Measurements from ENCODE around the gene TMEM132A.
"Not testable (repeated sequence)": the region's sequence is repeated elsewhere in the genome, so short reads cannot be mapped to it uniquely, and the experiment has no call there.

The TMEM132A gene

GRCh38 chr11:60906132-60906972 is 17.9 kb upstream of the TMEM132A start, which contains the start of gene PRPF19:
PRPF19 (minus strand) TSS chr11:60906585; CDS start chr11:60906382, 203 bp downstream.
- peak; percentile 94 to 98 for DNase-seq (ENCODE audit: low read depth in 2 of 2)

DNA sequence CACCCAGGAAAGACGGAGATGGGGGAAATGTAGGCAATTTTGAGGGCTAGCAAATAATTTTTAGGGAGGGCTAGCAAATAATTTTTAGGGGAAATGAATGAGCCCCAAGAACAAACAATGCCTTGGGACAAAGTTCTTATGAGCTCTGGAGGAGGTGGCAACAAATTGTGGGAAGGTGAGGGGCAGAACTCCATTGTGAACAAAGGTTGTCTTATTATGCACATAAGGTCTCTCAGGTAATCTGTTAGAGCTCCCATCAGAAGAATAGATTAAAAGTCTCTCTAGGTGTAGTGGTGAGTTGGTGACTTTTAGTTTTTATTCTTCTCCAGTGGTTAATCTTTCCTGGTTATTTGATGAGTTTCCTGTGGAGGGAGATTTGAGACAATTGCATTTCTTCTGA is 15.5 kb upstream of the TMEM132A start:
- DNase-seq (ENCODE audit: low read depth in 2 of 2) = no peak

DNA sequence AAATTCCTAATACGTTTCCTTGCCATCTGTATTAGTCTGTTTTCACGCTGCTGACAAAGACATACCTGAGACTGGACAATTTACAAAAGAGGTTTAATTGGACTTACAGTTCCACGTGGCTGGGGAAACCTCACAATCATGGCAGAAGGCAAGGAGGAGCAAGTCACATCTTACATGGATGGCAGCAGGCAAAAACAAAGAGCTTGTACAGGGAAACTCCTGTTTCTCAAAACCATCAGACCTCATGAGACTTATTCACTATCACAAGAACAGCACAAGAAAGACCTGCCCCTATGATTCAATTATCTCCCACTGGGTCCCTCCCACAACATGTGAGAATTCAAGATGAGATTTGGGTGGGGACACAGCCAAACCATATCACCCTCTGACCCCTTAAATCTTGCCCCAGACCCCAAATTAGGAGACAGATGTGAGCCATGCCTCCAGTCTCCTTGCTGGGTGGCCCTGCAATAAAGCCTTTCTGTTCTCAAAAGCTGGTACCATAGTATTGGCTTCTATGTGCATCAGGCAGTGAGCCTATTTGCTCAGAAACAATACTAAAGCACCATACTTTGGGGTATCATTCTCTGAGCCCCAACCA is 14.5 kb upstream of the TMEM132A start:
- not testable (repeated sequence) for DNase-seq (ENCODE audit: low read depth in 2 of 2)

GRCh38 chr11:60910281-60910687 is 14.0 kb upstream of the TMEM132A start:
- DNase-seq (ENCODE audit: low read depth in 2 of 2) = no peak

DNA sequence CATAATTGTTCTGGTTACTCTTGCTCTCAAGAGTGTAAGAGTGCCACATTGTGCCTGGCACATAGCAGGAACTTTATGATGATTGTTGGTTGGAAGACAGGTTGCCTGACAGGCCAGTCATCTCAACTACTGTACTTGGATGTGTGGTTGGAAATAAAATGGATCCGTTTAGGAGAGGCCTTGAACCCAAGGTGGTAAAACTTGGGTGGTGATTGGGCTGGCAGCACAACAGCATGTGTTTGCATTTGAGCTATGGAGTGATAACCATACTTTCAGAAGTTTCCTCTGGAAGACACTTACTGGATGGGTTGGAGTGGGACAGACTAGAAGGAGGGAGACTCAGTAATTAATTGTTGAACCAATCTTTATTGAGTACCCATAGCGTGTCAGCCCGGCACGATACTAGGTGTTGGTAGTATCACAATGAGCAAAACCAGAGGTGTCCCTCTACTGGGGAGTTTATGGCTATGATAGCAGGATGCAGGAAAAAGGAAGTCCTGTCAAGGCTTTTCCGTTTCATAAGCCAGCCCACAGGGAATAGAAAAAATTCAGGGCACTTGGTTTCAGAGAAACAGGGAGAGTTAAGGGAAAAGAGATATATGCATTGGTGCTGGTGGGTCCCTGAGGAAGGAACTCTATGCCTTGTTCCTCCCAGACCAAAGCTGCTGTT is 13.4 kb upstream of the TMEM132A start:
- DNase-seq (ENCODE audit: low read depth in 2 of 2) = no peak

- DNase-seq (ENCODE audit: low read depth in 2 of 2) = no peak
Measured at GRCh38 chr11:60912223-60912850, 11.9 kb upstream of the TMEM132A start.

DNA sequence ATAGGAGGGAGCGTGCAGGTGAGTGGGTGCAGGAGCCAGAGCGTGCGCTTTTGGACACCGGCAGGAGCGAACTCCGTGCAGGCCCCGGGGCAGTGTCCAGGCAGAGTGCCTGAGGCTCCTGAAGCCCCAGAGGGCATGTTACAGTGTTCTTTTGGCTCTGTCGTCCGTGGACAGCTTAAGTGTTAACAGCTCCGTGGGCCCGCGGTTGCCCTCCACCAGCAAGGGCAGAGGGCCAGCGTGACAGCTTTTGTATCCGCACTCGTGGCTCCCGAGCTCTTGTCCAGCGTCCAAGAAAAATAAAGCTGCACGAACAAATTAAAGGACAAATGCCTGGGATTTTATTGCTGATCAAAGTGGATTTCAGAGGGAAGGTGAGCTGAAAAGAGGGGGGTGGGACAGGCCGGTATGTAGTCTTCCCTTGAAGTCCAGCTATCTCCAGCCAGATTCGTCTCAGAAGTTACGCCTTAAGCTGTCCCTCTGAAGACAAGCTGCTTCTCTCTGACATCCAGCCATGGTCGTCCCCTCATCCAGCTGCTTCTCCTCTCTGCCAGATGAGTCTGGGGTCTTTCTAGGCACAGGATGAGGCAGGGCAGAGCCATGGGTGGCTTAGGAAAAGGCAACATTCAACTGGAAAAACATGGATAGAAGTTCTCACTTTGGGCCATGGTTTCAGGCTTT is 11.3 kb upstream of the TMEM132A start:
- no peak for DNase-seq (ENCODE audit: low read depth in 2 of 2)

- peak; percentile 64 to 73 for DNase-seq (ENCODE audit: low read depth in 2 of 2)
Measured at GRCh38 chr11:60913793-60914632, 10.2 kb upstream of the TMEM132A start, which contains the start of gene TMEM109. TMEM109 (plus strand) TSS chr11:60914158; CDS start chr11:60919694, 5,536 bp downstream.

DNA sequence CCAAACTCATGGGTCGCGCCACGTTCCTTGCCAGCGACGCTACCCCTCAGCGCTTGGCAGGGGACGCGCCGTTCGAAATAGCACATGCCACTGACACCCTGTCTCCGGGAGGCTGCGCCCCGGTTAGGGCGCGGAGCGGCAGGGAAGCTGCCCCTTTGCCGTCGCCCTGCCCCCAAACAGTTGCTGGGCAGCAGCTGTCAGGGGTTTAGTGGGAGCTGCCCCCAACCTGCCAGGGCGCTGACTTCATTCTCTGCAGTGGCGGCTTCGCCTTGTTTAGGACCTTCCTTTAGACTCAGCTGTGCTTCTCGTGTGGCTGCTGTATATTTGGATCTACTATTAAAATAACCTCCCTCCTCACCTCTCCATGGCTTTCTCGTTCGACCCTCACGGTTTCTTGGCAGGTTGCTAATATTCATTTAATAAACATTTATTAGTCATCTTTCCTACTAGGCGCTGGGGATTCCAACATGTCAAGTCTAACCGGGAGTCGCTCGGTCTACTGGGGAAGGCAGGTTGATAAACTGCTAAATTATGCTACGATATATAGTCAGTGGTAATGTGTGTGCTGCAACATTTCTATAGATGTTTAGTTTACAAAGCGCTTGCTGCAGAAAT is 9.5 kb upstream of the TMEM132A start:
- no peak for DNase-seq (ENCODE audit: low read depth in 2 of 2)

DNA sequence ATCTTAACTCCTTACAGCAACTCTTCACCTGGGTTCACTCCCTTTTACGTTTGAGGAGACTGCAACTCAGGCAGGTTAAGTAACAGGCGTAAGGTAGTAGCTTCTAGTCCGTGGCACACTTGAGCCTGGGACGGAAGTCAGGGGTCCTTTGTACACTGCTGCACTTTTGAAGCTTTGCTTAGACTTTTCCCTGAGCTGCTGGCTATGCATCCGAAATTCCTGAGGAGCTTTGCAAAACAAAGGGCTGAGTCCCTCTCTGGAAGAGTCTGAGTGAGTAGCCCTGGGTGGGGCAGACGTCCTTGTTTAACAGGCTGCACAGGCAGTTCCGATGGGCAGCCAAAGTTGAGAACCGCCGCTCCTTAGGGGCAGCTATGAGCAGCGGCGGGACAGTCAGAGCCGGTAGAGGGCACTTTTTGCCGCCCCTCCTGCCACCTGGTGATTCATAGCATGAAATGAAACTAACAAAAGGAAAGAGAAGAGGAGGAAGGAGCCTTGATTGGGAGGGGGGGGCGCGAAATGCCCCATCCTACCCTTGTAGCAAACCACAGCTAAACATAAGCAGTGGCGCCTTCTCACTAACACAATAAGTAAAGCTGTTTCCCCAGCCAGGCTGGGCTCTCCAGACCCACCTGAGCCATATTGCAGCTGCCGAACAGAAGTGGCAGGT is 8.9 kb upstream of the TMEM132A start:
- DNase-seq (ENCODE audit: low read depth in 2 of 2) = peak in 1 of 2 donors; percentile 45

- DNase-seq (ENCODE audit: low read depth in 2 of 2) = no peak
Measured at GRCh38 chr11:60916669-60917206, 7.5 kb upstream of the TMEM132A start.

DNA sequence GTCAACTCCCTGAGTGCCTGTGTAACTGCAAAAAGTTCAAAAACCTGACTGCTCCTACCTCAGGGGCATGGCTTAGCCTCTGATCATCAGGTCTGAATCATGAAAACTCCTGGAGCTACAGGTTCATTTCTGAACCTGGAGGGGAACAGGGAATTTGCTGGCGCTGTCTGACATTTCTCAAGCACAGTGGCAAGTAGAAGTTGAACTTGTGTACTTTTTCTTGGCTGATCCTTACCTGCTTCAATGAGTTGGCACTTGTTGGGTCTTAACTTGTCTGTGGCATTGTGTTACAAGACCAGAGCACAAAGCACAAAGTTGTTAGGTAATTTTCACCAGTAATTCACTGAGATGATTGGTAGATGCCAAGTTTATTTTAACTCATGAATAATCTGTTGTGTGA is 7.0 kb upstream of the TMEM132A start:
- DNase-seq (ENCODE audit: low read depth in 2 of 2) = no peak

DNA sequence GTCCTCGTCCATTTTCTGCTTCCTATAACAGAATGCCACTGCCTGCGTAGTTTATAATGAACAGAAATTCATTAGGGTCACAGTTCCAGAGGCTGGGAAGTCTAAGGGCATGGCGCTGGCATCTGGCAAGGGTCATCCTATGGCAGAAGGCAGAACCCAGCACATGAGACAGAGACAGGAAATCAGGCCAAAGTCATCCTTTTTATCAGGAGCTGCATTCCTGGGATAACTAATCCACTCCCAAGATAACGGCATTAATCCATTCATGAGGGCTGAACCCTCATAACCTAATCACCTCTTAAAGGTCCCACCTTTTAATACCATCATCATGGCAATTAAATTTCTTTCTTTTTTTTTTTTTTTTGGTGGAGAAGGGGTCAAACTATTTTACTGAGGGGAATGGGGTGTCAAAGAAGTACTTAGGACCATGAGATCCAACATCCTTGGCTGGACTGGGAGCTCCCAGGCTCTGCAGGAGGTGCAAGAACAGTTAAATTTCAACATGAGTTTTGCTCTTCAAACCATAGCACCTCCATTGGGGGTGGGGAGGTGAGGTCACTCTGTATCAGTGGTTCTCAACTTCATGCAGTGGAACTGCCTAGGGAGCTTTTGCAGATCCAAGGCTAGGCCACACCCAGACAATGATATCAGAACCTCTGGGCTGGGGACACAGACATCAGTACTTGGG is 5.9 kb upstream of the TMEM132A start:
- DNase-seq (ENCODE audit: low read depth in 2 of 2) = no peak

- DNase-seq (ENCODE audit: low read depth in 2 of 2) = no peak
Measured at GRCh38 chr11:60918939-60919265, 5.4 kb upstream of the TMEM132A start.

DNA sequence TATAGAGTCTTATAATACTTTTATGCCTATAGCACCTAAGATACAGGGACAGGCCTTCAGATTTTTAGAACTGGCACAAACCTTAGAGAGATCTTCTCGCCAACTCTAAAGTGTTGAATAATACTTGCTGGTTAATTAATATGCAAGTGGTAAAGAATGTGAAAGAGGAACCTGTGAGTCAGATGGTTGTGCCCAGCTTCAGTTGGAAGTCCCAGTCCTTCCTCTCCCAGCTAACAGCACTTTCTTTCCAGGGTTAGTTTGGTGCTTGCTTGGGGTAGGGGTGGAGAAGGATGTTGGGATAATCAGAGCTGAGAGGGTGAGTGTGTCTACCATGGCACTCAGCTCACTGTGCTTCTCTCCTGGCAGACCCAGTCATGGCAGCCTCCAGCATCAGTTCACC is 4.9 kb upstream of the TMEM132A start:
- no peak for DNase-seq (ENCODE audit: low read depth in 2 of 2)

DNA sequence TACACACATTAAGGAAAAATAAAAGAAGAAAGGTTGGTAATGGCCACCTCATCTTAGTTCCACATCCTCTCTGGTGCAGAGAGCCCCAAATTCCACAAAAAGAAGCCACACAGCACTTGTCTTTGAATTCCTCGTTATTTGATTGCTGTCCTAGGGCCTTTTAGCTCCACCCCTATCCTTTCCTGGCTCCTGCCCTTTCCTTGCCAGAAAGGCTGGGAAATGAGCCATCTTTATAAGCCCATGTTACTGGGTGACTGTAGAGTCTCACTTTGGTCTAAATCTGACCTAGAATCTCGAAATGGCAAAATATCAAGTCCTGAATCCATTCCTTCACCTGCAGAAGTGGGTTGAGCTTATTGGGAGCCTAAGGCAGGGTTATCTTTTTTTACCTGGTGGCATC is 4.3 kb upstream of the TMEM132A start:
- DNase-seq (ENCODE audit: low read depth in 2 of 2) = no peak

DNA sequence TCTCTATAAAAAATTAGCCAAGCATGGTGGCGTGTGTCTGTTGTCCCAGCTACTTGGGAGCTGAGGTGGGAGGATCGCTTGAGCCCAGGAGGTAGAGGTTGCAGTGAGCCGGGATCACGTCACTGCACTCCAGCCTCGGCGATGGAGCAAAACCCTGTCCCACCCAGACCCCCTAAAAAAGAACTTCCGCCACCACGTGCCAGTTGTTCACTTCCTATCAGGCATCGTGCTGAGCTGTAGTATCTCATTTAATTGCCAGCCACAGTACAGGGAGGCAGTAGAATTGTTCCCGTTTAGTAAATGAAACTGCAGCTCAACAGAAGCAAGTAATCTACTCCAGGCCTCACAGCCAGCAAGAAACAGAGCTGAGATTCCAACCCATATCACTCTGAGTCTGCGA is 3.0 kb upstream of the TMEM132A start:
- no peak for DNase-seq (ENCODE audit: low read depth in 2 of 2)

- no peak for DNase-seq (ENCODE audit: low read depth in 2 of 2)
Measured at GRCh38 chr11:60921777-60922335, 2.4 kb upstream of the TMEM132A start.

DNA sequence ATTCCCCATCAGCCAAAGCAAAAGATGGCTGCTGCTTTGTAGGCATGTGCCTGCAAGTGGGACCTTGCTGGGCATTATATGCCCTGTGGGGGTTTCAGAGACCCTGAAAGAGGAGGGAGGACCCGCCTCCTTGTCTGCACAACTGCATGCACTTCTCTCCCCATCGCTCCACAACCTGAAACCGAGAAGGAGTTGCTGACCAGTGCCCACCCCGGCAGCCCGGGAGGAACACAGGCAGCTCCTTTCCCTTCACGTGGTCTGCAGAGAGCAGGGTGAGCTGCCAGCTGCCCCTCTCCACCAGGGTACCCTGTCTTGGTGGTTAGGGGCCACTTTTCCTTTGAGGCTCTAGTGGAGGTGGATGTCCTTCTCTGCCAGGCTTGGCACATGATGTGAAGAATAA is 1.4 kb upstream of the TMEM132A start:
- no peak for DNase-seq (ENCODE audit: low read depth in 2 of 2)
